Tibial artery (tissue), 4 donors: ENCODE measurements around the gene IKBKE.
A peak's percentile ranks its signal among the peaks of the same experiment; 100 is the strongest.
"Not testable (repeated sequence)": the region's sequence is repeated elsewhere in the genome, so short reads cannot be mapped to it uniquely, and the experiment has no call there.

ENCODE experiments used
- DNase-seq, 2 donors: peaks; one replicate each; pipeline ENCODE4 v3.0.0-alpha.2; 2019
- H3K27ac ChIP-seq, 2 donors: fragments of 200-600 bp; sonication (generic) in 1 of 2; 1 replicate in 1 of 2; 2 replicates in 1 of 2; pipeline ENCODE4 v1.5.1; 2018 to 2019; ENCODE audit warnings: mild to moderate bottlenecking in 1 of 2
- H3K27me3 ChIP-seq, 2 donors: fragments of 200-600 bp; sonication (generic) in 1 of 2; one replicate each; pipeline versions ENCODE4 v1.5.1 to v1.6.0; 2016 to 2019
- H3K36me3 ChIP-seq, 3 donors: fragments of 200-600 bp; sonication (generic) in 2 of 3; one replicate each; pipeline ENCODE4 v1.5.1; 2016 to 2019; ENCODE audit warnings: mild to moderate bottlenecking in 2 of 3
- H3K4me1 ChIP-seq, 4 donors: fragments of 200-600 bp; sonication (generic) in 2 of 4; 1 replicate in 3 of 4; 2 replicates in 1 of 4; pipeline ENCODE4 v1.5.1; 2016 to 2019
- H3K4me3 ChIP-seq, 2 donors: fragments of 200-600 bp; sonication (generic) in 1 of 2; 1 replicate in 1 of 2; 2 replicates in 1 of 2; pipeline ENCODE4 v1.5.1; 2018 to 2019; ENCODE audit warnings: mild to moderate bottlenecking in 2 of 2
- H3K9me3 ChIP-seq, 3 donors: fragments of 200-600 bp; sonication (generic) in 1 of 3; one replicate each; pipeline ENCODE4 v1.5.1; 2016 to 2019
- CTCF ChIP-seq, 2 experiments: fragments of 200-600 bp in 1 of 2; fragments of 450-650 bp in 1 of 2; IDR thresholded peaks; one replicate each; pipeline ENCODE4 v1.5.1; 2017 to 2019; ENCODE audit warnings: antibody characterized with exemption in 2 of 2, mild to moderate bottlenecking in 1 of 2, moderate library complexity in 1 of 2
- intact Hi-C: fragments of 100-400 bp; cut with DNase I; formaldehyde crosslinking; loops from one replicate; pipeline ENCODE4 v1.15.0; 2023; ENCODE audit warnings: low total_unique reads

Gene IKBKE

GRCh38 chr1:206478746-206479145, 8.5 kb downstream of the IKBKE start:
- Histone ChIP-seq H3K27me3 (no peaks in the 10 kb centered on the region), H3K36me3 (peaks cover 0 to 51% (median 11%) of the 10 kb centered on the region in 3 donors), H3K4me1 (peaks cover 0 to 6% (median 2%) of the 10 kb centered on the region in 4 donors), H3K27ac (no peak overlapping the region), H3K9me3 (no peaks in the 10 kb centered on the region), H3K4me3 (no peak overlapping the region)
- DNase-seq: no peak
- no peak for TF ChIP-seq CTCF (IDR thresholded peaks at IDR 0.05)
- intact Hi-C loops: no loop called here

GRCh38 chr1:206479183-206480125, 9.2 kb downstream of the IKBKE start:
- H3K36me3 ChIP-seq: peaks cover 0 to 49% (median 11%) of the 10 kb centered on the region in 3 donors
- peaks cover 0 to 6% (median 2%) of the 10 kb centered on the region in 4 donors for H3K4me1 ChIP-seq
- H3K4me3 ChIP-seq: no peak overlapping the region
- intact Hi-C loops: no loop called here
- no peak overlapping the region for H3K27ac ChIP-seq
- TF ChIP-seq CTCF (IDR thresholded peaks at IDR 0.05): peak; percentile 74 to 80
- H3K9me3 ChIP-seq: no peaks in the 10 kb centered on the region
- H3K27me3 ChIP-seq: no peaks in the 10 kb centered on the region
- DNase-seq: peak; percentile 77 to 82

- DNase-seq: no peak
Observed at GRCh38 chr1:206480211-206480610, 9.9 kb downstream of the IKBKE start.

GRCh38 chr1:206482611-206483010, 12.3 kb downstream of the IKBKE start:
- Histone ChIP-seq H3K36me3 (peaks cover 0 to 31% (median 6%) of the 10 kb centered on the region in 3 donors), H3K4me1 (peaks cover 0 to 6% (median 2%) of the 10 kb centered on the region in 4 donors), H3K9me3 (no peaks in the 10 kb centered on the region), H3K27me3 (no peaks in the 10 kb centered on the region), H3K4me3 (no peak overlapping the region), H3K27ac (no peak overlapping the region)
- no peak for DNase-seq
- no peak for TF ChIP-seq CTCF (IDR thresholded peaks at IDR 0.05)
- intact Hi-C loops: no loop called here

More at GRCh38 chr1:206480211-206480610, 9.9 kb downstream of the IKBKE start:
- peaks cover 0 to 6% (median 2%) of the 10 kb centered on the region in 4 donors for H3K4me1 ChIP-seq
- peaks cover 0 to 50% (median 11%) of the 10 kb centered on the region in 3 donors for H3K36me3 ChIP-seq
- no peaks in the 10 kb centered on the region for H3K27me3 ChIP-seq
- H3K4me3 ChIP-seq: no peak overlapping the region
- intact Hi-C loops: no loop called here
- H3K9me3 ChIP-seq: no peaks in the 10 kb centered on the region
- H3K27ac ChIP-seq: no peak overlapping the region
- TF ChIP-seq CTCF (IDR thresholded peaks at IDR 0.05): no peak

GRCh38 chr1:206483864-206484263, 13.6 kb downstream of the IKBKE start:
- H3K4me3 ChIP-seq, H3K27me3 ChIP-seq, H3K27ac ChIP-seq, intact Hi-C loops, DNase-seq, H3K9me3 ChIP-seq, H3K4me1 ChIP-seq: not testable (repeated sequence)
- peaks cover 0 to 21% (median 0%) of the 10 kb centered on the region in 3 donors for H3K36me3 ChIP-seq

GRCh38 chr1:206484901-206485300, 14.6 kb downstream of the IKBKE start:
- DNase-seq: no peak

More at GRCh38 chr1:206484901-206485300, 14.6 kb downstream of the IKBKE start:
- intact Hi-C loops: loop anchor here (5.0 kb wide), 1 partner anchor 57 kb away; no protein-coding TSS in a partner anchor
- peaks cover 0 to 21% (median 0%) of the 10 kb centered on the region in 3 donors for H3K36me3 ChIP-seq
- no peaks in the 10 kb centered on the region for H3K27me3 ChIP-seq
- H3K9me3 ChIP-seq: no peaks in the 10 kb centered on the region
- no peak overlapping the region for H3K27ac ChIP-seq
- no peak overlapping the region for H3K4me3 ChIP-seq
- peaks cover 0 to 6% (median 2%) of the 10 kb centered on the region in 4 donors for H3K4me1 ChIP-seq
- no peak for TF ChIP-seq CTCF (IDR thresholded peaks at IDR 0.05)
